GM04503 (cell line): ENCODE measurements around the gene APOO.
"Not testable (repeated sequence)": the region's sequence is repeated elsewhere in the genome, so short reads cannot be mapped to it uniquely, and the experiment has no call there.

Experiments
- DNase-seq: peaks from one replicate; pipeline ENCODE4 v3.0.0-alpha.2; 2012; ENCODE audit warnings: low read depth

The APOO gene

DNA sequence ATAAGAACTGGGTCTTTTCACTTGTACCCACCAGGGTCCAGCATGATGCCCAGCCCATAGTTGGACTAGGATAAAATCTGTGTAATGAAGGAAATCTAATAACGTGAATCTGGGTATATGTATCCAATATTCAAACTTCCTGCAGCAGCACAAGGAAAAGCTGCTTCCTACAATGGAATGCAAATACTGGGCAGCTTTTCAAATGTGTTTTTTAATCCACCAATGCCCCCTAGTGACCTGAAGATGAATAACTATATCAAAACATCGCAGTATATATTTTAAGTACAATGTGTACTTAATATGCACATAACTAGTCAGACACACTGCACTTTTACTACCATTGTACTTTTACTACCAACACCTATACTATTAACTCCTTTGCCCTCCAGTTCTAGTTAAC is 5.3 kb downstream of the APOO start:
- no peak for DNase-seq

- no peak for DNase-seq
Measured at GRCh38 chrX:23901805-23902204, 5.9 kb downstream of the APOO start.

DNA sequence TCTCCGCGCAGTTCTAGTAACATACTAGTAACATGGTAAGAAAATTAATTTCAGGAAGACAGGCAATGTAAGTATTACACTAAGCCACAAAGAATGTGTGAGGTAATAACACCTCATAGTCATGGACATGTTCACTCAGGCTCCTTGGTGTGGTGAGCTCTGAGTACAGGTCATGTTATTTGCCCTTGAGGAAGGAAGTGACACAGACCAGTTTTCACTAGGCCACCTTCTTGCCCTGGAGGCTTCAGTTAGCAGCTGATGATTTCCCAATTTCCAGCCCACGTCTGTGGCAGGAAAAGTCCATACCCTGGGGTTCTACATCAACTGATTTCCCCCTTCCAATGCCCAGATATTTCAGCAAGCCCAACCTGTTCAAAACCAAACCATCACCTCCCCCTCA is 6.7 kb downstream of the APOO start:
- no peak for DNase-seq

DNA sequence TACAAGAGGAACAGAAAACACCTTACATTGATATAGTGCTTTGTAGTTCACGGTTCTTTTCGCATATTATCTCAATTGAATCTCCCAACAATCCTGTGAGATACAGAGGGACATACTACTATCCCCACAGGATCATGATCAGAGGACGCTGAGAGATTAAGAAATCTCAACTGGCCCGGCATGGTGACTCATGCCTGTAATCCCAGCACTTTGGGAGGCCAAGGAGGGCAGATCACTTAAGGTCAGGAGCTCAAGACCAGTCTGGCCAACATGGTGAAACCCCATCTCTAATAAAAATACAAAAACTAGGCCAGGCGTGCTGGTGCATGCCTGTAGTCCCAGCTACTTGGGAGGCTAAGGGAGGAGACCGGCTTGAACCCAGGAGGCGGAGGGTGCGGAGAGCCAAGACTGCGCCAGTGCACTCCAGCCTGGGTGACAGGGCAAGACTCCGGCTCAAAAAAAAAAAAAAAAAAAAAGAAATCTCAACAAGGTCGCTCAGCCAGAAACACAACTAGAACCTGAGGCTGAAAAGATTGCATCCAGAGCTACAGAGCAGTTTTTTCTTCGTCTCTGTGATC is 7.4 kb downstream of the APOO start:
- DNase-seq = no peak

- DNase-seq = no peak
Measured at GRCh38 chrX:23898412-23898959, 9.3 kb downstream of the APOO start.

- no peak for DNase-seq
Measured at GRCh38 chrX:23896981-23897380, 10.8 kb downstream of the APOO start.

- DNase-seq = not testable (repeated sequence)
Measured at GRCh38 chrX:23896539-23896938, 11.2 kb downstream of the APOO start.

DNA sequence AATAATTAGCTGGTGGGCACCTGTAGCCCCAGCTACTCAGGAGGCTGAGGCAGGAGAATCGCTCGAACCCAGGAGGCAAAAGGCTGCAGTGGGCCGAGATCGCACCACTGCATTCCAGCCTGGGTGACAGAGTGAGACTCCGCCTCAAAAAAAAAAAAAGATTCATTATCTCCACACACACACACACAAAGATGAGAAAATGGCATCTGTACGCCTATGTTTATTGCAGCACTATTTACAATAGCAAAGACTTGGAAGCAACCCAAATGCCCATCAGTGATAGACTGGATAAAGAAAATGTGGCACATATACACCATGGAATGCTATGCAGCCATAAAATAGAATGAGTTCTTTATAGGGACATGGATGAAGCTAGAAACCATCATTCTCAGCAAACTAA is 12.7 kb downstream of the APOO start:
- DNase-seq = not testable (repeated sequence)

DNA sequence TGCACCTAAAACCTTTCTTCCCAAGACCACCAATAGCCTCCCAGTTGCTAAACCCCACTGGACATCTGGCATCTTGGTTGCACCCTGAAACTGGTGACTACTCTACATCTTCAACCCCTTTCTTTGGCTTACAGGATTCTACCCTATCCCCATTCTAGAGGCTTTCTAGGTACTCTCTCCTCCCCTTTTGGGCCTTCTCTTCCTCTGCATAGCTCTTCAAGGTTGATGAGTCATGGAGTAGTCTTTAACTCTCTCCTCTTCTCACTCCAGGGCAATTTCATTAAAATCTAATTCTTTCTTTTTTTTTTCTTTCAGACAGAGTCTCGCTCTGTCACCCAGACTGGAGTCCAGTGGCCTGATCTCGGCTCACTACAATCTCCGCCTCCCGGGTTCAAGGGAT is 16.8 kb downstream of the APOO start:
- DNase-seq = no peak

GRCh38 chrX:23888887-23889501 is 18.7 kb downstream of the APOO start:
- DNase-seq = no peak

GRCh38 chrX:23887918-23888317 is 19.8 kb downstream of the APOO start:
- DNase-seq = no peak

- no peak for DNase-seq
Measured at GRCh38 chrX:23887451-23887850, 20.3 kb downstream of the APOO start.

DNA sequence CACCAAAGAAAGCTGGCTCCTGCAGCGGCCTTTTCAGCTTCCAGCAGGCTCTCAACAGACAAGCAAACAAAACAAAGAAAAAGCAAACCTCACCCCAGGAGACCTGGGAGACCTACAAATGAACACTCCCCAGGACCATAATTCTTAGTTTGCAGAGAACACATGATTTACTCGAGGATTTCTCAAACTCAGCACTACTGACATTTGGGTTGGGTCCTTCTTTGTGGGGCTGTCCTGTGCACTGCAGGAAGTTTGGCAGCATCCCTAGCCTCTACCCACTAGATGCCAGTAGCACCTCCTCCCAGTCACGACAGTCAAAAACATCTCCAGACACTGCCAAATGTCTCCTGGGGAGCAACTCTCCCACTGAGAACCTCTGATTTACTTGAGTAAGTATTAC is 21.9 kb downstream of the APOO start:
- DNase-seq = no peak

GRCh38 chrX:23884427-23885024 is 23.2 kb downstream of the APOO start:
- DNase-seq = no peak

DNA sequence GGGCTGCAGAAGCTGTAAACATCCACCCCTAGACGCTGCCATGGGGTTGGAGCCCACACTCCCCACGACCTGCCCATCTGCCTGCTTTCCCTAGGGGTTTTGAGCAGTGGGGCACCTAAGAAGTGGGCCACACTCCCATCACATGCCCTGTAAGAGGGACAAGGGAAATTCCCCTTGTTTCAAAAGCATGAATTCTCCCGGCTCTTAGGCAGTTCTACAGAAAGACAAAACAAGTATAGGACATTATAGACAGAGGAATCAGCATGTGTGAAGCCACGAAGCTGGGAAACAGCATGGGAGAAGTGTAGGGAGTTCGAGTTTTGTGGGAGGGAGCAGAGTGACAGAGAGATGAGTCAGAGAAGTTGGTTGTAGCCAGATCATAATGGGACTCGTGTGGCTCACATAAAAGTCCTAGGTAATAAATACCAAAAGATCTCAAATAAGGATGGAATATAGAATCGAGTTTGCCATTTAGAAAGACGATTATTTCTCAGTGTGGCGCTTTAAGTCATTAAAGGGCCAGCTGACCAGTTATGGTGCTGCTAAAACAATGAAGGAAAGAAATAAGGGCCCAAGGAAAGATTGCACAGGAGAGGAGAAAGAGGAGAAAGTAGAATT is 23.9 kb downstream of the APOO start:
- DNase-seq = no peak

DNA sequence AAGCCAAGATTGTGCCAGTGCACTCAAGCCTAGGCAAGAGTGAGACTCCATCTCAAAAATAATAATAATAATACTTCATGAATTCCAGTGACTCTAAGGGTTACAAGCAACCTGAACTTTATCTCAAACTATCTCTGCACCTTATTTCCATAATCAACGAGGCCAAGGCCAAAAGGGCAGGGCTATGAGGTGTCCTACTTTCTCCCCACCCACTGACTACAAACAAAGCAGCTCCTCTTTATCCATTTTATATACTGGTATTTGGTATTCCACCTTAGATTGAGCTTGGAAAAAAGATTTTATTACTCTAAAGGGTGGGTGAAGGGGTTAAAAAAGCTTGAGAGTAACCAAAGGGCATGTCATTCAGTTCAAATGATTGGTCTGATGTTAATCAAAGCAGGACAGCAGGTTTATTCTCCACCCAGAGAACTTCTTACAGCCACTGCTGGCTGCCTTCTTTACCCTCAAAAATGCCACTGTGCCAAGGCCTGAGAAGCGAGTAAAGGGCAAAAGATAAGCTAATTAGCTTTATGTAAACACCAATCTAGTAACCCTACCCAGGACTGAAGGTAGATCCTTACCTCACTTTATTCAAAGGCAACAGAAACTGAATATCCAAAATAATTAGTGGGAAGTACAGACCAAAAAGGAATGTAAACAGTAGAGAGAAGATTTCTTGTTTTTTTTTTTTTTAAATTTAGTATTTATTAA is 28.2 kb downstream of the APOO start:
- no peak for DNase-seq

DNA sequence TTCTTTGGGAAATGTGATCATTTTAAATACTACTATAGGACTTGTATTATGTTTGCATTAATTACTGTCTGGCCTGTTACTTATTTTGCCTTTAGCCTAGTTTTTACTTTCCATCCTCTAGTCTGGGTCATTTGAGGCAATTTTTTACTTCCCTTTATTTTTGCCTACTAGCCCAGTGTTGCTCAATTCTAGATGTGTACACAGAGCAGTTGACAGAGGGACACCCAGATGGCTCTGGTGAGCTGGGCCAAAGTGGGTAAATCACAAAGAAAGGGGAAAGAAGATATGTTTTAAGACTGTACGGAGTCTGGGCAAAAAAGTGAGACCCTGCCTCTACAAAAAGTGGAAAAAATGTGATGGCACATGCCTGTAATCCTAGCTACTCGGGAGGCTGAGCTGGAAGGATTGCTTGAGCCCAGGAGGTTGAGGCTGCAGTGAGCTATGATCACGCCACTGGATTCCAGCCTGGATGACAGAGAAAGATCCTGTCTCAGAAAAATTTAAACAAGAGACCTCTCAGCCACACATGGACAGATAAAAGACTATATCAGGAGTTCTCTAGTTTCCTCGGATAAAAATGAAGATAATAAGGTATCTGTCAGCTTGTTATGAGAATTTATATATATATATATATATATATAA is 35.7 kb downstream of the APOO start:
- DNase-seq = no peak

- no peak for DNase-seq
Measured at GRCh38 chrX:23870041-23870440, 37.7 kb downstream of the APOO start.

DNA sequence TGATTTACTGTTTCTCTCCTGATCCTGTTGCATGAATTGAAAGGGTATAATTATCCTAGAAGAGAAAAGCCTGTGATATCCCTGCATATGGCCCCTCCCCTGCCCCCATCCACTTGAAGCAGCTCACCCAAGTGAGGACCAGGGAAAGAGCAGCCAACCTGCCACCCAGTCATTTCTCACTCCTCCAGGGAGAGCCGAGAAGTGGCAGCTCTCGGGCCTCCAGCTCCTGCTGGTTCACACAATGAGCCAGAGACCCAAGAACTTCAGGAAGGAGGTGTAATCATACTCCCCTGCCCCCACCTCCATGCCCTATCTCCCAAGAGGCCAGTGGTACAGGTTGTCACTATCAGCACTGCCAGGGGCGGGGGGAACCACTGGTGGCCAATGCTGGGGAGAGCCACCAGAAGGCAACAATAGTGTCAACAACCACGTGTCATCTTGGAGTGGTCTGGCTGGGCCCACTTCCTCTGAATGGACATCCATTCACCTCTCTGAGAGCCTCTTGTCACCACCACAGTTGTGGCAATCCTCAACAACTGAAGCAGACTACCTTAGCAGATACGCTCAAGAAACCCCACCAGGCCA is 42.9 kb downstream of the APOO start:
- DNase-seq = no peak

DNA sequence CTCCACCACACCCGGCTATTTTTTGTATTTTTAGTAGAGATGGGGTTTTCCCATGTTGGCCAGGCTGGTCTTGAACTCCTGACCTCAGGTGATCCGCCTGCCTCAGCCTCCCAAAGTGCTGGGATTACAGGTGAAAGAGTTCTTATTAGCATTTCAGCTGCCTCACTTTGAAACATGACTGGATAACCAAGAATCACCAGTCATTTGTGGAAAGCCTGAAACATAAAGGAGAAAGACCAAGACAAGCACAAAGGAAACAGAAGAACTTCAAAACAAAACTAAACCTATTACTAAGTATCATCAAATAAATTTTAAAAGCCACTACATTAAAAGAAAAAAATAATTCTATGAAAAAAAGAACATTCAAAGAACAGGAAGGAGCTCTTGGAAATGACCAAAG is 45.8 kb downstream of the APOO start:
- DNase-seq = not testable (repeated sequence)

- DNase-seq = no peak
Measured at GRCh38 chrX:23861215-23861896, 46.4 kb downstream of the APOO start.
